Upper lobe of right lung (tissue), 1 donor: Measurements from ENCODE around the gene PCGF5. TPM values are rescaled to one million over a fixed set of nuclear protein-coding genes. Genes with fewer than 3 reads are reported as not detected.

Source experiments
- ATAC-seq: fragments of 200-7000 bp; cut with Tn5 transposase; one replicate; pipeline ENCODE4 v1.9.1; 2020; ENCODE audit warnings: mild to moderate bottlenecking, moderate library complexity
- DNase-seq: peaks from one replicate; pipeline ENCODE4 v3.0.0-alpha.2; 2020
- H3K27ac ChIP-seq: fragments of 200-600 bp; one replicate; pipeline ENCODE4 v1.8.0; 2022
- H3K27me3 ChIP-seq: fragments of 200-600 bp; one replicate; pipeline ENCODE4 v1.8.0; 2022; ENCODE audit warnings: mild to moderate bottlenecking
- H3K36me3 ChIP-seq: fragments of 200-600 bp; one replicate; pipeline ENCODE4 v1.8.0; 2022
- H3K4me1 ChIP-seq: fragments of 200-600 bp; one replicate; pipeline ENCODE4 v1.8.0; 2022
- H3K4me3 ChIP-seq: fragments of 200-600 bp; one replicate; pipeline ENCODE4 v1.8.0; 2022; ENCODE audit warnings: mild to moderate bottlenecking
- H3K9me3 ChIP-seq: fragments of 200-600 bp; one replicate; pipeline ENCODE4 v1.8.0; 2022
- intact Hi-C: fragments of 100-400 bp; cut with DNase I; formaldehyde crosslinking; loops from one replicate; pipeline ENCODE4 v1.11.0; 2022
- total RNA-seq: library from RNA; stranded (reverse); fragmentation: NEBNext Ultra II Directional; extraction: Animal tissue kit (Norgen Biotek cat#: 25700); gene quantifications from one replicate; pipeline ENCODE4 v1.2.1, GENCODE V29; 2021
- TF ChIP-seq, protein P1 (sequence below): fragments of 200-600 bp; IDR thresholded peaks from one replicate; pipeline ENCODE4 v1.8.0; 2022; ENCODE audit warnings: antibody characterized with exemption
- donor health status: DM: no; HTN: yes; CAD: no; lungs with severe emphysema.

PCGF5 gene
- total RNA-seq, 1 donor from 2014 or later, result 49.6 TPM

DNA sequence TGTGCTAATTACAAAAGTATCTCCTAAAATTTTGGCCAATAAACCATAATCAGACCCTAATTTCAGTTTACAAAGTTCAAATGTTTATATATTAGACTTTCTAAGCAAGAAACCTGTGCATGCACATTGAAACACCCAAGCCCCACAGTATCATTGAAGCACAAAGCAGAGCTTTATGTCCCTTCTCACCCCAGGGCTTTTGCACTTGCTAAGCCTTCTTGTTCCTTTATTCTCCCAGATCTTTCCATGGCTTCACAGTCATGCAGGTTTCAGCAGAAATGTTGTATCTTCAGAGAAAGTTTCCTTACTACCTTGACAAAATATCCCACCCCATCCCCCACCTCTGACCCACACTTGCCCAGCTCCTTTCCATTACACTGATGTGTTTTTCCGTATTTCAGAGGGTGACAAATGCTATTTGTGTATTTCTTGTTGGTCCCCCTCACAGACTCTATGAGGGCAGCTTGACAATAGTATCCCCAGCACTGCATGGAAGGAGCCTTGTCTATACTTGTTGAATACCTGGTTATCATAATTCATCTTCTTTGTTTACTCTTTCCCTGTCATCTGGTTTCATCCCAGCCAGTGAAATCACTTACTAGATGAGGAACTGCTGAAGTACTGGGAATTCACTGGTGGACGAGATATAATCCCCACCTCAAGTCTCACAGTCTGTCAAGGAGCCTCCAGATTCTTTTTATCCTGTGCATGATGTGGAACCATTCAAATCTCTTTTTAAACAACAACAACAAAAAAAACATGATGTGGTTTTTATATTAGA lies 24.0 kb upstream of the PCGF5 start:
- H3K27ac ChIP-seq, result no peak overlapping the region
- no peaks in the 10 kb centered on the region for H3K36me3 ChIP-seq
- DNase-seq, result no peak
- H3K4me3 ChIP-seq, result no peak overlapping the region
- no peaks in the 10 kb centered on the region for H3K9me3 ChIP-seq
- peaks cover 36% of the 10 kb centered on the region for H3K4me1 ChIP-seq
- TF ChIP-seq, protein P1, sequence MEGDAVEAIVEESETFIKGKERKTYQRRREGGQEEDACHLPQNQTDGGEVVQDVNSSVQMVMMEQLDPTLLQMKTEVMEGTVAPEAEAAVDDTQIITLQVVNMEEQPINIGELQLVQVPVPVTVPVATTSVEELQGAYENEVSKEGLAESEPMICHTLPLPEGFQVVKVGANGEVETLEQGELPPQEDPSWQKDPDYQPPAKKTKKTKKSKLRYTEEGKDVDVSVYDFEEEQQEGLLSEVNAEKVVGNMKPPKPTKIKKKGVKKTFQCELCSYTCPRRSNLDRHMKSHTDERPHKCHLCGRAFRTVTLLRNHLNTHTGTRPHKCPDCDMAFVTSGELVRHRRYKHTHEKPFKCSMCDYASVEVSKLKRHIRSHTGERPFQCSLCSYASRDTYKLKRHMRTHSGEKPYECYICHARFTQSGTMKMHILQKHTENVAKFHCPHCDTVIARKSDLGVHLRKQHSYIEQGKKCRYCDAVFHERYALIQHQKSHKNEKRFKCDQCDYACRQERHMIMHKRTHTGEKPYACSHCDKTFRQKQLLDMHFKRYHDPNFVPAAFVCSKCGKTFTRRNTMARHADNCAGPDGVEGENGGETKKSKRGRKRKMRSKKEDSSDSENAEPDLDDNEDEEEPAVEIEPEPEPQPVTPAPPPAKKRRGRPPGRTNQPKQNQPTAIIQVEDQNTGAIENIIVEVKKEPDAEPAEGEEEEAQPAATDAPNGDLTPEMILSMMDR, result no peak
- intact Hi-C loops, result no loop called here
- ATAC-seq, result no peak
- H3K27me3 ChIP-seq, result no peaks in the 10 kb centered on the region

DNA sequence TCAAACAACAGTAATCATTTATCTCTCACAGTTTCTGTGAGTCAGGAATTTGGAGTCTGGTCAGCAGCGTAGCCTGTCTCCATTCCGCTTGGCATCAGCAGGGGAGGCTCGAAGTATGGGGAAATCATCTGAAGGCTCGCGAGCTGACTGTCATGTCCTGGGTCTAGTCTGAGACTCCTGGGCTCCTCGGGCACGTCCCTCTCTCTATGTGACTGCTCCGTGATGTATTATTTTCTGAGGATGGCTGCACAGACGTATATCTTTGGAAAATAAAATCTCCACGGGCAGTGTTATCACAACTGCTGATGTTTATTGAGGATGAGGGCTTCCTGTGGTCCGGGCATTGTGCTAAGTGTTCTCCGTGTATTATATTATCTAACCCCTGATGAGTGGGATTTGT lies 23.3 kb upstream of the PCGF5 start:
- TF ChIP-seq, protein P1, result no peak
- Histone ChIP-seq H3K4me1 (peaks cover 34% of the 10 kb centered on the region), H3K27ac (no peak overlapping the region), H3K9me3 (no peaks in the 10 kb centered on the region), H3K4me3 (no peak overlapping the region), H3K27me3 (no peaks in the 10 kb centered on the region), H3K36me3 (no peaks in the 10 kb centered on the region)
- intact Hi-C loops, result no loop called here
- ATAC-seq (no peak), DNase-seq (no peak)

GRCh38 chr10:91198781-91199180 lies 21.7 kb upstream of the PCGF5 start:
- no peaks in the 10 kb centered on the region for H3K27me3 ChIP-seq
- TF ChIP-seq, protein P1, result no peak
- ATAC-seq (peak; percentile 84), DNase-seq (no peak)
- no peak overlapping the region for H3K4me3 ChIP-seq
- peak overlapping the region; percentile 28 for H3K27ac ChIP-seq
- peaks cover 34% of the 10 kb centered on the region for H3K4me1 ChIP-seq
- intact Hi-C loops, result no loop called here
- H3K36me3 ChIP-seq, result no peaks in the 10 kb centered on the region
- H3K9me3 ChIP-seq, result no peaks in the 10 kb centered on the region

GRCh38 chr10:91200314-91201212 lies 19.9 kb upstream of the PCGF5 start:
- Histone ChIP-seq H3K9me3 (no peaks in the 10 kb centered on the region), H3K27me3 (no peaks in the 10 kb centered on the region), H3K4me1 (peaks cover 34% of the 10 kb centered on the region), H3K4me3 (no peak overlapping the region), H3K36me3 (no peaks in the 10 kb centered on the region), H3K27ac (no peak overlapping the region)
- no peak for DNase-seq
- intact Hi-C loops, result no loop called here
- no peak for ATAC-seq
- TF ChIP-seq, protein P1, result no peak

DNA sequence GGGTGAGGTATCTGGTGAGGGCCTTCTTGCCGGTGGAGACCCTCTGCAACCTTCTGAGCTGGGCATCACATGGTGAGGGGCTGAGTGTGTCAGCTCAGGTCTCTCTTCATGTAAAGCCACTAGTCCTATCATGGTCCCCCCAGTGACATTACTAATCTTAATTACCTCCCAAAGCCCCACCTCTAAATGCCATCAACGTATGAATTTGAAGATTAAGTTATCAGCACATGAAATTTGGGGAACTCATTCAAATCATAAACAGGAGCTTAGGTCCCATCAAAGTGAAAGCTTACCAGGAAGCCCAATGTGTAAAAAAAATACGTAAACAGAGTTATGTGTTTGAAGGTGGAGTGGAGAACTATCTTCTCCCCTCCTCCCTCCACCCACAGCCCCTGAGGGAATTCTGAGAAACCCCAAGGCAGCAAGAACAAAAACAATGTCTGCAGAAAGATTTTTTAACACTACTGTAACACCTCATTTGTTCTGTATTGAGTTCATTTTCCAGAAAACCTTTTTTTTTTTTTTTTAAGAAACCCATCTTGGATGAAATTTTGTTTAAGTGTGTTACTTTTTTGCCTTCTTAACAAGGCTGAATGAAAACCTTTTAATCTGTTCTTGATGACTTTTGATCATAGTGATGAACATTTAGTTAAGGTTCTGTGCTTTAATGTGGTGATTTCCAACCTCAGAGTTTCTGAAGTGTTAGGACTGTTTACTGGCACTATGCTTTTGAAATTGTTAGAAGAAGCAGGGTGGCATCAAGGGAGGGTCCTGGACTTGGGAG lies 19.1 kb upstream of the PCGF5 start:
- TF ChIP-seq, protein P1, result no peak
- no peak for ATAC-seq
- H3K36me3 ChIP-seq, result no peaks in the 10 kb centered on the region
- H3K27ac ChIP-seq, result no peak overlapping the region
- no peak for DNase-seq
- no peaks in the 10 kb centered on the region for H3K27me3 ChIP-seq
- intact Hi-C loops, result no loop called here
- H3K4me3 ChIP-seq, result no peak overlapping the region
- no peaks in the 10 kb centered on the region for H3K9me3 ChIP-seq
- H3K4me1 ChIP-seq, result peaks cover 34% of the 10 kb centered on the region
